Fibroblast of pulmonary artery (primary cell): ENCODE results near the gene TCF19.
A peak's percentile ranks its signal among the peaks of the same experiment; 100 is the strongest.

Source experiments
- DNase-seq: peaks from one replicate; pipeline ENCODE4 v3.0.0-alpha.2; 2010; ENCODE audit warnings: low read depth
- H3K4me3 ChIP-seq: replicated peaks from 2 replicates; pipeline ENCODE4 v1.5.1; 2011; ENCODE audit warnings: low read depth, mild to moderate bottlenecking, control low read depth, low read length, moderate library complexity
- TF ChIP-seq, protein P1 (sequence below): IDR thresholded peaks from 2 replicates; pipeline ENCODE4 v1.5.1; 2011; ENCODE audit warnings: mild to moderate bottlenecking, control low read depth, low read length, inconsistent platforms; ENCODE audit errors: missing control alignments

TCF19 gene

DNA sequence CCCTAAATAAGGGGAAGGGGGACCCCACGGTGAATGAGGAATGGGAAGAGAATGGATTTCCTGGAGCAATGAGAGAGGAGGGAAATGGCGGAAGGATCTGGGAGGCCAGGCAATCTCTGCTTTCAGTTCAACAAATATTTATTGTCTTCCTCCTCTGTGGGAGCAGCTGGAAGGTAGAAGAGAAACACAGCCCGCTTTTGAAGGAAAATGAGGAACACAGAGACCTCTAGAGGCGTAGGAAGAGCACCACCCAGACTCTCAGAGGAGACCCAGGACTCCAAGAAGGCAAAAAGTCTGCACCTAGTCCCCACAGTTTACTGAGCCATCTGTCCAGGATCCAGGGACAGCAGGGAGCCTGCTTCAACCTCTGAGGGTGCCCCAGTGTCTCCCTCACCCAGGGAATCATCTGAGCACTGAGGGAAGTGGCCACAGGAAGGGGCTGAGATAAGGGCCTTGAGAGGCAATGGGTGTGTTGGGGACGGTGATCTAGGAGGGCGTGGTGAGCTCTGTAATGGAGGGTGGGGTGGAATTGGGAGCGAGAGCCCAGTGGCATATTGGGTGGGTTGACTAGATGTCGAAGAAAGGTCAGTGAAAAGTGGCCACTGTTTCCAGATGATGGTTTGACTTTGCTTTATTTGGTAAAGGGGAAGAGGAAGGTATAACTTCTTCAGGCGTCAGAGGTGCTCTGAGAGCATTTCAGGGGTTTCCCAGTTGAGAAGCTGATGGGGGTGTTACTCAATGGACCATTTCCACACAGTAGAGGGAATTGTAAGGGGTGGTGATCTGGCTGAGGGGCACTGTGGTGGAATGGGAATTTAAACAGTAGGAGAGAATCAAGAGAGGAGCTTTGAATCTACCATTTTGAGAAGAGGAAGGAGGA is 43.2 kb upstream of the TCF19 start:
- peak; percentile 60 for DNase-seq
- peak overlapping the region; percentile 40 for H3K4me3 ChIP-seq
- TF ChIP-seq, protein P1, sequence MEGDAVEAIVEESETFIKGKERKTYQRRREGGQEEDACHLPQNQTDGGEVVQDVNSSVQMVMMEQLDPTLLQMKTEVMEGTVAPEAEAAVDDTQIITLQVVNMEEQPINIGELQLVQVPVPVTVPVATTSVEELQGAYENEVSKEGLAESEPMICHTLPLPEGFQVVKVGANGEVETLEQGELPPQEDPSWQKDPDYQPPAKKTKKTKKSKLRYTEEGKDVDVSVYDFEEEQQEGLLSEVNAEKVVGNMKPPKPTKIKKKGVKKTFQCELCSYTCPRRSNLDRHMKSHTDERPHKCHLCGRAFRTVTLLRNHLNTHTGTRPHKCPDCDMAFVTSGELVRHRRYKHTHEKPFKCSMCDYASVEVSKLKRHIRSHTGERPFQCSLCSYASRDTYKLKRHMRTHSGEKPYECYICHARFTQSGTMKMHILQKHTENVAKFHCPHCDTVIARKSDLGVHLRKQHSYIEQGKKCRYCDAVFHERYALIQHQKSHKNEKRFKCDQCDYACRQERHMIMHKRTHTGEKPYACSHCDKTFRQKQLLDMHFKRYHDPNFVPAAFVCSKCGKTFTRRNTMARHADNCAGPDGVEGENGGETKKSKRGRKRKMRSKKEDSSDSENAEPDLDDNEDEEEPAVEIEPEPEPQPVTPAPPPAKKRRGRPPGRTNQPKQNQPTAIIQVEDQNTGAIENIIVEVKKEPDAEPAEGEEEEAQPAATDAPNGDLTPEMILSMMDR, result peak; percentile 21

DNA sequence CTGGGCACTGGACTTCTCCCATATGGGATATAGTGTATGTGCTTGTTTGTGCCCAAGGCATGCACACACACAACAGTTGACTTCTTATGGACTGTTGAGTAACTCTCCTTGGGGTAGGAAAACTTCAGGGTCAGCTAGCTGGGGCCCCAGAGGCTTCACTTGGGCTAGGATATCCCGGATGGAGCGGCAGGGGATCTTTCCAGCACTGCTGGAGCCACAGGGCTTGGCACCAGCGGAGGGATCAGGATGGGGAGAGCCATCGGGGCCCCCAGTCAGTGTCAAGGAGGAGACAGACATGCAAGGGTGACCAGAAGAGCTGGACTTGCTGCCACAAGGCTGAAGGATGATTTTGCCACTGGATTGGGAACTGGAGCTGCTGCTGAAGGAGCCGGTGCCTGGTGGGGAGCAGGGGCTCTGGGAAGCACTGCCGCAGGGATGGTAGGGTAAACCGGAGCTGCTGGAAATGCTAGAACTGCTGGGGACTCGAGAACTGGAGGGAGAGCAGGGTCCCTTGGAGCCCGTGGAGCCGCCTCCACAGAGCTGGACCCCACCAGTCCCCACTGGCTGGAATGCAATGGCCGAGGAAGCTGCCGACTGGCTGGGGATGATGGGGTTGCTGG is 42.3 kb upstream of the TCF19 start:
- H3K4me3 ChIP-seq, result no peak overlapping the region
- no peak for DNase-seq
- TF ChIP-seq, protein P1, result no peak

DNA sequence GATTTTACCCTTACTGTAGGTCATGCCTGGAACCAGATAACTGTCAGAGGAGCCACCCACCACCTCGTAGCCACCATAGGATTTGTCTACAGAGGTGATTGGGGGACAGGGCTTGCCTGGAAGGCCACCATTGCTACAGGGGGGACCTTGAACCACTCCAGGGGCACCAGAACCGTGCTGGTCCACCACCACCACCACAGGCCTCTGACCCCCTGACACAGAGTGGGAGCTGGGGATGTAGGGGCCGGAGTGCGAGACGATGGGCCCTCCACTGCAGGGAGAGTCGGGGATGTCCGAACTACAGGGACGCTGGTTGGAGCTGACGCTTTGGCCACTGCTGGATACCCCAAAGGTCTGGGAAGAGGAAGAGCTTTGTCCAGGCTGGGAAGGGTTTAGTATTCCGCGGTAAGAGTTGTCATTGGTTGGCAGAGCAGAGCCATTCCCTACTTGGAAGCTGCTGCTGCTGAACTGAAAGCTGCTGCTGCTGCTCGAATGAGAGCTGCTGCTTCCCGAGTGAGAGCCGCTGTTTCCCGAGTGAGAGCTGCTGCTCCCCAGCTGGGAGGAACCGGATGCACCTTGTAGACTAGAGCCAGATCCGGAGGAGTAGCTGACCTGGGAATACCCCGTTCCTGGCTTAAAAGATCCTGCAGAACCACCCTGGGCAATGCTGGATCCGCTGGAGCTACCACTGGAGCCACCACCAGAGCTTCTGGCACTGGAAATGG is 41.6 kb upstream of the TCF19 start:
- TF ChIP-seq, protein P1, result no peak
- H3K4me3 ChIP-seq, result no peak overlapping the region
- DNase-seq, result peak; percentile 55

DNA sequence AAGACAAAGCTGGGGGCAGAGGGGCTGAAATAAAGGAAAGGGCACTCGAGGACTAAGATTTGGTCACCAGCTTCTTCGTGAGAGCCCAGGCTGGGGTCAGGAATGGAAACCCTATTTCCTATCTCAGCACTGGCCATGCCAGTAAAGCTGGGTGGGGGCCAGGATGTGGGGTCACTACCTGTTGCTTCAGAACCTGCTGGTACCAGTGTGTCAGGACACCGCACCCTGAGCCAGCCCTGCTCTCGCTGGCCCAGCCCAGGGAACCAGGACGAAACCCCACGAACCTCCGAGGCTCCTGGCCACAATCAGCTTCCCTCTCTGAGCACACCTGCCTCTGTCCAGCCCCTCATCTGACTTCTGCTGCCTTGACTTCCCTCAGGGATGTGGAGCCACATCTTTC is 40.2 kb upstream of the TCF19 start:
- TF ChIP-seq, protein P1, result no peak
- DNase-seq, result no peak
- H3K4me3 ChIP-seq, result no peak overlapping the region

DNA sequence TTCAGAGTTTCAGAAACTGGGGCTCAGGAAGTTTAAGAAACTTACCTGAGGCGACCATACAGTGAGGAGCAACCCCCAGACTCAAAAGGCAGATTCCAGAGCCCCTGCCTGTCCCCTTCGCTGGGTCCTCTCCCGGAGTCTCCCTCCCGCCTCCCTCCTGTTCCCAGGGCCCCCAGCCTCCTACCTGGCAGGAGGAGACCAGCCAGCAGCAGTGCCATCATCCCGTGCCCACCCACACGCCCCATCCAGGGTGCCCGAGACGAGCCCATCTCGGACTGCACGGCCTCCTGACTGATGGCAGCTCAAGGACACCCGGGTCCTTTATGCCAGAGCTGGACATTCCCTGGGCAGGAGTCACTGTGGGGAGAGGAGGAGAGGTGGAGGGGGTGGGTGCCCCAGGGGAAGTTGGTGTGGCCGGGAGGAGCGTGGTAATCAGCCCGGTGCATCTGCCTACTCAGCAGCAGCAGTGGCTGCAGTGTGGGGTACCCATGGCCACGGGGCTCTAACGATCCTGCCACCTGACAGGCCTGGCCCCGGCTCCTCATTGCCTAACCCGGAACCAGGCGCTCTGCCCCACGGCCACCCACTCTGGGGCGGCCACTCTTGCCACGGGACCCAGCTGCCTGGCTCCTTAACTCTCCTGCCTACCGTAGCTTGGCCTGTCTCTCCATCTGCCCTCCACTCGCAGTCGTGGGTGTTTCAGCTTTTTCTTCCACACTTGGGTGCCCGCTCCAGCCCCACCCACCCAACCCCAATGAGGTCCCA is 38.1 kb upstream of the TCF19 start, which contains the start of gene CDSN:
Gene CDSN, minus strand, starts transcription at position 296 of the 765 bp plus-strand sequence. Its CDS starts 27 bp downstream, at position 269.
- DNase-seq, result no peak
- TF ChIP-seq, protein P1, result no peak
- no peak within 1 kb of the TSS for H3K4me3 ChIP-seq

DNA sequence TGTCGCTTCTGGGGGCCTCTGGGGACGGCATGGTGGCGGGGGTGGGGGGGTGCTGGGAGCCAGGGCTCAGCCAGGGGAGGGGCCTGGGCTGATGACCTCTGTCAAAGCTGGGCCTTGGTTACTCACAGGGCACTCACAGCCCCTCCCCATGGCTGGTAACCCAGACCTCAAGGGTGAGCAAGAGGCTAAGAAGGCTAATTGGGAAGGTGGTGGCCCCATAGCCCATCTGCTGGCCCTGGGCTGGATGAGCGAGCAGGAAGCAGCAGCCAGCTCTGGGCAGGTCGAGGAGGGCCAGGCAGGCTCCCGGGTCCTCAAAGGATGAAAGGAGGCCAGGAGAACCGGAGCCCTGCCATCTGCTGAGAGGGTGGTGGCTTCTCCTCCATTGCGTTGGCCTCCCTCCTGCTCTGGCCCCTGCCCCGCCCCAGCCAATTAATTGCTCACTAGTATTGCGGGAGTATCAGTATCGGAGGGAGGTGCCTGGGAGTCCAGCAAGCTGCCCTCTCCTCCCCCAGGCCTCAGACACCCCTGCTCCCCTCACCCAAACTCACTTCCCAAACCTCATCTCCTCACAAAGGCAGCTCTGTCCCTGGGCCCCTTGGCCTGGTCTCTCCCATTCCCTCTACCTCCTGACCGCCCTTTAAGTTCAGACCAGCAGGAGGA is 37.1 kb upstream of the TCF19 start:
- H3K4me3 ChIP-seq, result no peak overlapping the region
- no peak for DNase-seq
- TF ChIP-seq, protein P1, result no peak
